HEK293 (cell line): ENCODE measurements around the gene ATRAID.
A peak's percentile ranks its signal among the peaks of the same experiment; 100 is the strongest.

Experiments
- CTCF ChIA-PET: fragments of 350-600 bp; formaldehyde crosslinking; extraction: SDS; loops from one replicate; lab custom pipeline; 2021; ENCODE audit warnings: antibody characterized with exemption; lab: Yijun Ruan, JAX
- POLR2A ChIA-PET: fragments of 300-600 bp; formaldehyde crosslinking; extraction: SDS; loops from one replicate; lab custom pipeline; 2020; ENCODE audit warnings: antibody characterized with exemption, inconsistent platforms; lab: Yijun Ruan, JAX
- H3K27ac ChIP-seq: fragments of 200-500 bp; sonication (Bioruptor generic); 2 replicates; pipeline ENCODE4 v1.5.1; 2014; ENCODE audit warnings: low read depth, low read length, control low read depth, inconsistent platforms; ENCODE audit errors: extremely low read depth
- H3K36me3 ChIP-seq, 2 experiments: fragments of 200-500 bp in 1 of 2; sonication (Bioruptor generic) in 1 of 2; 1 replicate in 1 of 2; 2 replicates in 1 of 2; pipeline ENCODE4 v1.5.1; 2014 to 2017; ENCODE audit warnings: inconsistent platforms in 2 of 2, low read length in 2 of 2; ENCODE audit not compliant: control insufficient read depth in 2 of 2, insufficient read depth in 1 of 2
- H3K4me1 ChIP-seq: fragments of 200-500 bp; sonication (Bioruptor generic); 2 replicates; pipeline ENCODE4 v1.5.1; 2014; ENCODE audit warnings: mild to moderate bottlenecking, low read length, inconsistent platforms; ENCODE audit not compliant: control insufficient read depth, insufficient read depth
- H3K4me3 ChIP-seq: 2 replicates; pipeline ENCODE4 v1.5.1; 2011; ENCODE audit warnings: low read depth, mild to moderate bottlenecking, control low read depth, low read length, moderate library complexity
- H3K9me3 ChIP-seq: fragments of 200-500 bp; sonication (Bioruptor generic); 2 replicates; pipeline ENCODE4 v1.5.1; 2014; ENCODE audit warnings: low read depth, low read length, inconsistent platforms; ENCODE audit not compliant: control insufficient read depth, insufficient read depth
- BCL6B ChIP-seq: fragments of 450-650 bp; formaldehyde crosslinking; IDR thresholded peaks from 2 replicates; pipeline ENCODE4 v1.5.1; 2017; ENCODE audit warnings: missing biosample characterization, missing genetic modification characterization
- EGR2 ChIP-seq: fragments of 450-650 bp; formaldehyde crosslinking; IDR thresholded peaks from 2 replicates; pipeline ENCODE4 v1.5.1; 2016; ENCODE audit warnings: low read depth, missing biosample characterization, missing genetic modification characterization
- GLI2 ChIP-seq: fragments of 450-650 bp; formaldehyde crosslinking; IDR thresholded peaks from 2 replicates; pipeline ENCODE4; 2017; ENCODE audit warnings: missing biosample characterization, missing genetic modification characterization, low read depth, borderline replicate concordance
- GLIS1 ChIP-seq: fragments of 450-650 bp; formaldehyde crosslinking; IDR thresholded peaks from 2 replicates; pipeline ENCODE4 v1.5.1; 2016; ENCODE audit warnings: missing biosample characterization, missing genetic modification characterization
- GLIS2 ChIP-seq: fragments of 450-650 bp; formaldehyde crosslinking; IDR thresholded peaks from 2 replicates; pipeline ENCODE4 v1.5.1; 2016; ENCODE audit warnings: missing biosample characterization, missing genetic modification characterization
- HOXC10 ChIP-seq: sonication (generic); formaldehyde crosslinking; IDR thresholded peaks from 2 replicates; pipeline ENCODE4 v1.8.1; 2023; ENCODE audit warnings: mild to moderate bottlenecking, missing genetic modification reagents
- KLF1 ChIP-seq: fragments of 450-650 bp; formaldehyde crosslinking; IDR thresholded peaks from 2 replicates; pipeline ENCODE4 v1.5.1; 2016; ENCODE audit warnings: missing biosample characterization, missing genetic modification characterization
- OVOL3 ChIP-seq: fragments of 450-650 bp; formaldehyde crosslinking; IDR thresholded peaks from 2 replicates; pipeline ENCODE4 v1.5.1; 2016; ENCODE audit warnings: missing biosample characterization, missing genetic modification characterization
- SP3 ChIP-seq: fragments of 450-650 bp; formaldehyde crosslinking; IDR thresholded peaks from 2 replicates; pipeline ENCODE4 v1.5.1; 2016; ENCODE audit warnings: missing biosample characterization, missing genetic modification characterization
- ZBTB17 ChIP-seq: fragments of 450-650 bp; formaldehyde crosslinking; IDR thresholded peaks from 2 replicates; pipeline ENCODE4 v1.5.1; 2016; ENCODE audit warnings: missing biosample characterization, missing genetic modification characterization
- ZBTB20 ChIP-seq: fragments of 450-650 bp; formaldehyde crosslinking; IDR thresholded peaks from 2 replicates; pipeline ENCODE4 v1.5.1; 2016; ENCODE audit warnings: missing biosample characterization, missing genetic modification characterization
- ZBTB48 ChIP-seq: fragments of 450-650 bp; formaldehyde crosslinking; IDR thresholded peaks from 2 replicates; pipeline ENCODE4 v1.5.1; 2016; ENCODE audit warnings: missing biosample characterization, missing genetic modification characterization
- ZBTB7A ChIP-seq: fragments of 450-650 bp; formaldehyde crosslinking; IDR thresholded peaks from 2 replicates; pipeline ENCODE4 v1.5.1; 2016; ENCODE audit warnings: low read depth, missing biosample characterization, missing genetic modification characterization
- ZBTB8A ChIP-seq: fragments of 450-650 bp; formaldehyde crosslinking; IDR thresholded peaks from 2 replicates; pipeline ENCODE4 v1.5.1; 2016; ENCODE audit warnings: missing biosample characterization, missing genetic modification characterization
- ZNF223 ChIP-seq: fragments of 450-650 bp; formaldehyde crosslinking; IDR thresholded peaks from 2 replicates; pipeline ENCODE4 v1.5.1; 2016; ENCODE audit warnings: missing biosample characterization, missing genetic modification characterization
- ZNF248 ChIP-seq: fragments of 450-650 bp; formaldehyde crosslinking; IDR thresholded peaks from 2 replicates; pipeline ENCODE4 v1.5.1; 2017; ENCODE audit warnings: missing biosample characterization, missing genetic modification characterization
- ZNF266 ChIP-seq: fragments of 450-650 bp; formaldehyde crosslinking; IDR thresholded peaks from 2 replicates; pipeline ENCODE4 v1.5.1; 2016; ENCODE audit warnings: missing biosample characterization, missing genetic modification characterization, low read depth
- ZNF311 ChIP-seq: fragments of 450-650 bp; formaldehyde crosslinking; IDR thresholded peaks from 2 replicates; pipeline ENCODE4 v1.5.1; 2017; ENCODE audit warnings: missing biosample characterization, missing genetic modification characterization, borderline replicate concordance
- ZNF324 ChIP-seq: fragments of 450-650 bp; formaldehyde crosslinking; IDR thresholded peaks from 2 replicates; pipeline ENCODE4 v1.5.1; 2016; ENCODE audit warnings: missing biosample characterization, missing genetic modification characterization
- ZNF529 ChIP-seq: fragments of 450-650 bp; formaldehyde crosslinking; IDR thresholded peaks from 2 replicates; pipeline ENCODE4 v1.5.1; 2017; ENCODE audit warnings: missing genetic modification characterization, missing biosample characterization; ENCODE audit not compliant: insufficient replicate concordance
- ZNF544 ChIP-seq: fragments of 450-650 bp; formaldehyde crosslinking; IDR thresholded peaks from 2 replicates; pipeline ENCODE4 v1.5.0; 2017; ENCODE audit warnings: missing biosample characterization, missing genetic modification characterization
- ZNF561 ChIP-seq: fragments of 450-650 bp; IDR thresholded peaks from 2 replicates; pipeline ENCODE4 v1.5.1; 2018; ENCODE audit warnings: missing biosample characterization, missing genetic modification characterization, borderline replicate concordance
- ZNF621 ChIP-seq: fragments of 450-650 bp; formaldehyde crosslinking; IDR thresholded peaks from 2 replicates; pipeline ENCODE4 v1.5.1; 2017; ENCODE audit warnings: missing biosample characterization, missing genetic modification characterization
- ZNF624 ChIP-seq: fragments of 450-650 bp; formaldehyde crosslinking; IDR thresholded peaks from 2 replicates; pipeline ENCODE4 v1.5.1; 2017; ENCODE audit warnings: missing biosample characterization, missing genetic modification characterization
- ZNF701 ChIP-seq: fragments of 450-650 bp; formaldehyde crosslinking; IDR thresholded peaks from 2 replicates; pipeline ENCODE4 v1.5.1; 2016; ENCODE audit warnings: missing biosample characterization, missing genetic modification characterization
- ZSCAN30 ChIP-seq: fragments of 450-650 bp; IDR thresholded peaks from 2 replicates; pipeline ENCODE4 v1.5.1; 2018; ENCODE audit warnings: missing biosample characterization, mild to moderate bottlenecking, missing genetic modification characterization, moderate library complexity
- TF ChIP-seq, protein P1 (sequence below): fragments of 450-650 bp; IDR thresholded peaks from 2 replicates; pipeline ENCODE4 v1.5.1; 2018; ENCODE audit warnings: missing biosample characterization, mild to moderate bottlenecking, missing genetic modification characterization
- TF ChIP-seq, protein P2 (sequence below): fragments of 450-650 bp; formaldehyde crosslinking; IDR thresholded peaks from 2 replicates; pipeline ENCODE4 v1.5.1; 2016; ENCODE audit warnings: missing biosample characterization, missing genetic modification characterization, borderline replicate concordance
- TF ChIP-seq, protein P3 (sequence below): fragments of 450-650 bp; formaldehyde crosslinking; IDR thresholded peaks from 2 replicates; pipeline ENCODE4 v1.5.1; 2016; ENCODE audit warnings: missing biosample characterization, missing genetic modification characterization, low read depth

ATRAID gene

DNA sequence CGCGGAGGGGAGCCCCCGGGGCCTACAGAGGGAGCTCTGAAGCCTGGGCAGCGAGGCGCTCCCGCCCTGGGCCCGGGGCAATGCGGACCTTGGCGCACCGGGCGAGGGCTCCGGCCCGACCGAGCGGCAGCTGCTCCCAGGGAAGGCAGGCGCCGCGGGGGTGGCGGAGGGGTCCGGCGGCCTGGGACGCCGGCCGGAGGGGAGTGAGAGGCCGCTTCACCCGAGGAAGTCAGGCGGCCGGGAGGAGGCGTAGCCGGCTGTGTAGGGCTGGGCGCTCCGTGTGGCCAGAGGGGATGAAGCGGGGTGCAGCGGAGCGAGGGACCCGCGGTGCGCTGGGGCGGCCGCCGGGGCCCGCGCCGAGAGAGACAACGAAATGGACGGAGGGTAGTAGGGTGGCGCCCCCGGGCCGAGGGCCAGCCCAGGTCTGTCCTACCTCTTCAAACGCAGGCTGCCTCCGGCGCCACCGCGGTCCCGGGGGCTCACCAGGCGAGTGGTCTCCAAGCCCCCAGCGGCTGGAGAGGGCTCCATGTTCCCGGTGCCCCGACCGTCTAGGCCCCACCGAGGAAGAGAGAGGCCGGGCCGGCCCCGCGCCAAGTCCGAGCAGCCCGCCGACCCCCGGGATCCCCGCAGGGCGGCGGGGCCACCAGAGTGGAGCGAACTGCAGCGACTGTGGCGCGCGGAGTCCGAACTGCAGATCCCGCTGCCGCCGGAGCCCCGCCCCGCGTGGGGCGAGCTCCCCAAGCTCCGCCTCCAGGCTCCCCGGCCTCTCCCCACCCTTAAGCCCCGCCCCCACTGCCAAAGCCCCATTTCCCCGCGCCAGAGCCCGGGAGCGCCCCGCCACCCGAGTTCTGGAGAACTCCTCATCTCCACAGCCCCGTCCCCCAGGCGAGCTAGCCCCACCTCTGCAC is 50.8 kb downstream of the ATRAID start, which contains the start of gene SLC30A3 (continued):
- TF ChIP-seq, protein P1, sequence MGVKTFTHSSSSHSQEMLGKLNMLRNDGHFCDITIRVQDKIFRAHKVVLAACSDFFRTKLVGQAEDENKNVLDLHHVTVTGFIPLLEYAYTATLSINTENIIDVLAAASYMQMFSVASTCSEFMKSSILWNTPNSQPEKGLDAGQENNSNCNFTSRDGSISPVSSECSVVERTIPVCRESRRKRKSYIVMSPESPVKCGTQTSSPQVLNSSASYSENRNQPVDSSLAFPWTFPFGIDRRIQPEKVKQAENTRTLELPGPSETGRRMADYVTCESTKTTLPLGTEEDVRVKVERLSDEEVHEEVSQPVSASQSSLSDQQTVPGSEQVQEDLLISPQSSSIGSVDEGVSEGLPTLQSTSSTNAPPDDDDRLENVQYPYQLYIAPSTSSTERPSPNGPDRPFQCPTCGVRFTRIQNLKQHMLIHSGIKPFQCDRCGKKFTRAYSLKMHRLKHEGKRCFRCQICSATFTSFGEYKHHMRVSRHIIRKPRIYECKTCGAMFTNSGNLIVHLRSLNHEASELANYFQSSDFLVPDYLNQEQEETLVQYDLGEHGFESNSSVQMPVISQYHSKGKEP (tag by site-specific recombination), result peak; percentile 13; the same call in 1 of the 2 replicates
- 0 out of 2 replicates have a peak, but pooled peaks have one; percentile 17 for TF ChIP-seq ZNF561 (tag by site-specific recombination)
- TF ChIP-seq ZBTB20, result peak; percentile 94
- TF ChIP-seq ZNF529 (tag by site-specific recombination), result no peak
- TF ChIP-seq ZBTB7A (tag by site-specific recombination), result peak; percentile 57; the same call in 1 of the 2 replicates
- no peak for TF ChIP-seq ZNF324
- no peak for TF ChIP-seq ZNF701 (tag by site-specific recombination)
- TF ChIP-seq SP3 (tag by site-specific recombination), result peak; percentile 82
- TF ChIP-seq, protein P2, sequence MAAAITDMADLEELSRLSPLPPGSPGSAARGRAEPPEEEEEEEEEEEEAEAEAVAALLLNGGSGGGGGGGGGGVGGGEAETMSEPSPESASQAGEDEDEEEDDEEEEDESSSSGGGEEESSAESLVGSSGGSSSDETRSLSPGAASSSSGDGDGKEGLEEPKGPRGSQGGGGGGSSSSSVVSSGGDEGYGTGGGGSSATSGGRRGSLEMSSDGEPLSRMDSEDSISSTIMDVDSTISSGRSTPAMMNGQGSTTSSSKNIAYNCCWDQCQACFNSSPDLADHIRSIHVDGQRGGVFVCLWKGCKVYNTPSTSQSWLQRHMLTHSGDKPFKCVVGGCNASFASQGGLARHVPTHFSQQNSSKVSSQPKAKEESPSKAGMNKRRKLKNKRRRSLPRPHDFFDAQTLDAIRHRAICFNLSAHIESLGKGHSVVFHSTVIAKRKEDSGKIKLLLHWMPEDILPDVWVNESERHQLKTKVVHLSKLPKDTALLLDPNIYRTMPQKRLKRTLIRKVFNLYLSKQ (tag by site-specific recombination), result no peak
- TF ChIP-seq ZBTB17 (tag by site-specific recombination), result peak; percentile 56
- TF ChIP-seq ZBTB8A (tag by site-specific recombination), result peak; percentile 91; the same call in 1 of the 2 replicates
- no peak for TF ChIP-seq OVOL3 (tag by site-specific recombination)
- peak; percentile 82 for TF ChIP-seq GLIS2 (tag by site-specific recombination)
- no peak for TF ChIP-seq ZSCAN30
- TF ChIP-seq, all 188 proteins: peak for 21

GRCh38 chr2:27263287-27264252 is 51.7 kb downstream of the ATRAID start:
- Histone ChIP-seq H3K36me3 (no peaks in the 10 kb centered on the region), H3K9me3 (no peaks in the 10 kb centered on the region), H3K27ac (no peak overlapping the region), H3K4me1 (peaks cover 9% of the 10 kb centered on the region), H3K4me3 (peak overlapping the region; percentile 50)
- ChIA-PET CTCF (interaction anchor here (0.6 to 6.2 kb wide), 9 partner anchors 13 to 175 kb away, joined by 3 to 96 read pairs (median 4); partner anchors contain the start of gene TRIM54), POLR2A (interaction anchor here (0.8 to 0.9 kb wide), 3 partner anchors 30 to 32 kb away, joined by 3 to 4 read pairs (median 3); no protein-coding TSS in a partner anchor)
- TF ChIP-seq ZNF624 (tag by site-specific recombination) (no peak), HOXC10 (no peak), ZNF311 (no peak), ZNF544 (tag by site-specific recombination) (no peak), ZNF561 (tag by site-specific recombination) (no peak), ZNF621 (no peak), KLF1 (tag by site-specific recombination) (no peak; the same call in 1 of the 2 replicates), GLI2 (no peak), ZBTB48 (tag by site-specific recombination) (no peak), ZNF248 (tag by site-specific recombination) (no peak), GLIS1 (tag by site-specific recombination) (no peak), BCL6B (tag by site-specific recombination) (no peak), ZNF223 (peak; percentile 83), EGR2 (tag by site-specific recombination) (peak; percentile 92), ZNF266 (tag by site-specific recombination) (no peak)
- TF ChIP-seq, protein P3, sequence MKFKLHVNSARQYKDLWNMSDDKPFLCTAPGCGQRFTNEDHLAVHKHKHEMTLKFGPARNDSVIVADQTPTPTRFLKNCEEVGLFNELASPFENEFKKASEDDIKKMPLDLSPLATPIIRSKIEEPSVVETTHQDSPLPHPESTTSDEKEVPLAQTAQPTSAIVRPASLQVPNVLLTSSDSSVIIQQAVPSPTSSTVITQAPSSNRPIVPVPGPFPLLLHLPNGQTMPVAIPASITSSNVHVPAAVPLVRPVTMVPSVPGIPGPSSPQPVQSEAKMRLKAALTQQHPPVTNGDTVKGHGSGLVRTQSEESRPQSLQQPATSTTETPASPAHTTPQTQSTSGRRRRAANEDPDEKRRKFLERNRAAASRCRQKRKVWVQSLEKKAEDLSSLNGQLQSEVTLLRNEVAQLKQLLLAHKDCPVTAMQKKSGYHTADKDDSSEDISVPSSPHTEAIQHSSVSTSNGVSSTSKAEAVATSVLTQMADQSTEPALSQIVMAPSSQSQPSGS (tag by site-specific recombination), result no peak
